Activated naive CD4-positive, alpha-beta T cell treated with anti-CD3 and anti-CD28 coated beads for 36 hours (primary cell): ENCODE results near the gene CCDC187. TPM values are rescaled to one million over a fixed set of nuclear protein-coding genes. Genes with fewer than 3 reads are reported as not detected.

Source experiments
- CTCF ChIA-PET: fragments of 350-600 bp; sonication (Branson Sonifier 250); formaldehyde crosslinking; loops from one replicate; lab custom pipeline; 2021; ENCODE audit warnings: antibody characterized with exemption; lab: Charles Lee
- DNase-seq: peaks from one replicate; pipeline ENCODE4 v3.0.0-alpha.2; 2020
- H3K27ac Mint-ChIP-seq: one replicate; pipeline ENCODE4 v1.8.0; 2021; ENCODE audit warnings: mild to moderate bottlenecking, mixed read lengths
- H3K27me3 Mint-ChIP-seq: one replicate; pipeline ENCODE4 v1.8.0; 2021; ENCODE audit warnings: low read depth, mixed read lengths
- H3K36me3 Mint-ChIP-seq: one replicate; pipeline ENCODE4 v1.8.0; 2021; ENCODE audit warnings: low read depth, mixed read lengths
- H3K4me1 Mint-ChIP-seq: one replicate; pipeline ENCODE4 v1.8.0; 2021; ENCODE audit warnings: low read depth, mixed read lengths
- H3K4me3 Mint-ChIP-seq: one replicate; pipeline ENCODE4 v1.8.0; 2021; ENCODE audit warnings: mild to moderate bottlenecking, moderate library complexity, mixed read lengths
- H3K9me3 Mint-ChIP-seq: one replicate; pipeline ENCODE4 v1.8.0; 2021; ENCODE audit warnings: mixed read lengths
- intact Hi-C: fragments of 100-400 bp; cut with micrococcal nuclease; formaldehyde crosslinking; loops from one replicate; pipeline ENCODE4 v1.15.1; 2023
- total RNA-seq, 2 experiments: library from RNA; stranded (reverse); gene quantifications; one replicate each; pipeline ENCODE4 v1.2.3, GENCODE V29; 2021

CCDC187 gene
- total RNA-seq, 2 experiments from 2014 or later = not detected

- peaks cover 6% of the 10 kb centered on the region for H3K27me3 Mint-ChIP-seq
- DNase-seq = no peak
- H3K4me3 Mint-ChIP-seq = no peak overlapping the region
- intact Hi-C loops = no loop called here
- no peaks in the 10 kb centered on the region for H3K9me3 Mint-ChIP-seq
- H3K36me3 Mint-ChIP-seq = no peaks in the 10 kb centered on the region
- H3K27ac Mint-ChIP-seq = no peak overlapping the region
- CTCF ChIA-PET = interaction anchor here (0.6 to 2.5 kb wide), 2 partner anchors 12 to 52 kb away, joined by 3 to 12 read pairs; no protein-coding TSS in a partner anchor
- H3K4me1 Mint-ChIP-seq = peaks cover 6% of the 10 kb centered on the region
These were observed 24.4 kb downstream of the CCDC187 start for GRCh38 chr9:136279471-136279870.

GRCh38 chr9:136278894-136279293, 25.0 kb downstream of the CCDC187 start:
- CTCF ChIA-PET = interaction anchor here (0.6 to 2.5 kb wide), 2 partner anchors 11 to 52 kb away, joined by 3 to 12 read pairs; no protein-coding TSS in a partner anchor
- peaks cover 6% of the 10 kb centered on the region for H3K4me1 Mint-ChIP-seq
- no peaks in the 10 kb centered on the region for H3K36me3 Mint-ChIP-seq
- H3K27me3 Mint-ChIP-seq = peaks cover 6% of the 10 kb centered on the region
- no peak for DNase-seq
- no peak overlapping the region for H3K27ac Mint-ChIP-seq
- no peak overlapping the region for H3K4me3 Mint-ChIP-seq
- H3K9me3 Mint-ChIP-seq = no peaks in the 10 kb centered on the region
- intact Hi-C loops = no loop called here

GRCh38 chr9:136278221-136278620, 25.7 kb downstream of the CCDC187 start:
- H3K36me3 Mint-ChIP-seq = no peaks in the 10 kb centered on the region
- intact Hi-C loops = no loop called here
- CTCF ChIA-PET = interaction anchor here (0.6 to 2.5 kb wide), 2 partner anchors 10 to 343 kb away, joined by 4 to 12 read pairs; no protein-coding TSS in a partner anchor
- H3K9me3 Mint-ChIP-seq = no peaks in the 10 kb centered on the region
- H3K4me3 Mint-ChIP-seq = no peak overlapping the region
- H3K4me1 Mint-ChIP-seq = peaks cover 2% of the 10 kb centered on the region
- H3K27me3 Mint-ChIP-seq = peaks cover 3% of the 10 kb centered on the region
- H3K27ac Mint-ChIP-seq = no peak overlapping the region
- no peak for DNase-seq

GRCh38 chr9:136277746-136278145, 26.1 kb downstream of the CCDC187 start:
- DNase-seq = no peak
- CTCF ChIA-PET = interaction anchor here (0.6 to 2.5 kb wide), 3 partner anchors 10 to 572 kb away, joined by 3 to 12 read pairs (median 4); no protein-coding TSS in a partner anchor
- H3K27ac Mint-ChIP-seq = no peak overlapping the region
- H3K4me3 Mint-ChIP-seq = no peak overlapping the region
- H3K9me3 Mint-ChIP-seq = no peaks in the 10 kb centered on the region
- peaks cover 2% of the 10 kb centered on the region for H3K4me1 Mint-ChIP-seq
- intact Hi-C loops = no loop called here
- H3K36me3 Mint-ChIP-seq = no peaks in the 10 kb centered on the region
- H3K27me3 Mint-ChIP-seq = peaks cover 3% of the 10 kb centered on the region

- CTCF ChIA-PET = no interaction called here
- no peaks in the 10 kb centered on the region for H3K9me3 Mint-ChIP-seq
These were observed 27.2 kb downstream of the CCDC187 start for GRCh38 chr9:136276716-136277115.

GRCh38 chr9:136275655-136276429, 28.1 kb downstream of the CCDC187 start:
- H3K27me3 Mint-ChIP-seq = peaks cover 3% of the 10 kb centered on the region
- H3K27ac Mint-ChIP-seq = no peak overlapping the region
- intact Hi-C loops = no loop called here
- H3K36me3 Mint-ChIP-seq = no peaks in the 10 kb centered on the region
- no peaks in the 10 kb centered on the region for H3K4me1 Mint-ChIP-seq
- no peak for DNase-seq
- no peak overlapping the region for H3K4me3 Mint-ChIP-seq
- H3K9me3 Mint-ChIP-seq = no peaks in the 10 kb centered on the region
- CTCF ChIA-PET = no interaction called here

More at GRCh38 chr9:136276716-136277115, 27.2 kb downstream of the CCDC187 start:
- no peak overlapping the region for H3K27ac Mint-ChIP-seq
- H3K4me3 Mint-ChIP-seq = no peak overlapping the region
- intact Hi-C loops = no loop called here
- H3K27me3 Mint-ChIP-seq = peaks cover 3% of the 10 kb centered on the region
- DNase-seq = no peak
- H3K4me1 Mint-ChIP-seq = no peaks in the 10 kb centered on the region
- no peaks in the 10 kb centered on the region for H3K36me3 Mint-ChIP-seq

GRCh38 chr9:136274786-136275654, 28.9 kb downstream of the CCDC187 start:
- peaks cover 3% of the 10 kb centered on the region for H3K27me3 Mint-ChIP-seq
- H3K36me3 Mint-ChIP-seq = no peaks in the 10 kb centered on the region
- no peak overlapping the region for H3K27ac Mint-ChIP-seq
- H3K4me1 Mint-ChIP-seq = no peaks in the 10 kb centered on the region
- intact Hi-C loops = no loop called here
- H3K9me3 Mint-ChIP-seq = no peaks in the 10 kb centered on the region
- CTCF ChIA-PET = no interaction called here
- DNase-seq = no peak
- H3K4me3 Mint-ChIP-seq = no peak overlapping the region

GRCh38 chr9:136273921-136274785, 29.7 kb downstream of the CCDC187 start:
- CTCF ChIA-PET = no interaction called here
- intact Hi-C loops = no loop called here

GRCh38 chr9:136273244-136273865, 30.5 kb downstream of the CCDC187 start:
- H3K36me3 Mint-ChIP-seq = no peaks in the 10 kb centered on the region
- intact Hi-C loops = no loop called here
- peaks cover 5% of the 10 kb centered on the region for H3K27me3 Mint-ChIP-seq
- H3K4me3 Mint-ChIP-seq = no peak overlapping the region
- no peaks in the 10 kb centered on the region for H3K9me3 Mint-ChIP-seq
- CTCF ChIA-PET = interaction anchor here (0.6 kb wide), 1 partner anchor 65 kb away, joined by 3 read pairs; no protein-coding TSS in a partner anchor
- no peak for DNase-seq
- H3K27ac Mint-ChIP-seq = no peak overlapping the region
- no peaks in the 10 kb centered on the region for H3K4me1 Mint-ChIP-seq

More at GRCh38 chr9:136273921-136274785, 29.7 kb downstream of the CCDC187 start:
- no peak overlapping the region for H3K27ac Mint-ChIP-seq
- no peaks in the 10 kb centered on the region for H3K4me1 Mint-ChIP-seq
- H3K4me3 Mint-ChIP-seq = no peak overlapping the region
- H3K36me3 Mint-ChIP-seq = no peaks in the 10 kb centered on the region
- H3K9me3 Mint-ChIP-seq = no peaks in the 10 kb centered on the region
- H3K27me3 Mint-ChIP-seq = peaks cover 3% of the 10 kb centered on the region
- DNase-seq = no peak

- Mint-ChIP-seq H3K27me3 (peaks cover 2% of the 10 kb centered on the region), H3K36me3 (no peaks in the 10 kb centered on the region), H3K4me1 (peaks cover 4% of the 10 kb centered on the region), H3K9me3 (no peaks in the 10 kb centered on the region), H3K4me3 (no peak overlapping the region), H3K27ac (no peak overlapping the region)
- intact Hi-C loops = no loop called here
- CTCF ChIA-PET = no interaction called here
- no peak for DNase-seq
These were observed 33.7 kb downstream of the CCDC187 start for GRCh38 chr9:136270173-136270705.

GRCh38 chr9:136268735-136269134, 35.2 kb downstream of the CCDC187 start:
- peaks cover 4% of the 10 kb centered on the region for H3K4me1 Mint-ChIP-seq
- intact Hi-C loops = no loop called here
- no peak overlapping the region for H3K4me3 Mint-ChIP-seq
- peaks cover 2% of the 10 kb centered on the region for H3K27me3 Mint-ChIP-seq
- no peak overlapping the region for H3K27ac Mint-ChIP-seq
- CTCF ChIA-PET = interaction anchor here (0.7 to 2.0 kb wide), 2 partner anchors 9 to 21 kb away, joined by 3 to 12 read pairs; no protein-coding TSS in a partner anchor
- no peaks in the 10 kb centered on the region for H3K9me3 Mint-ChIP-seq
- DNase-seq = no peak
- no peaks in the 10 kb centered on the region for H3K36me3 Mint-ChIP-seq
